Cardiac fibroblast (primary cell): ENCODE results near the gene CDH13.

Experiments
- DNase-seq, 2 donors: peaks; one replicate each; pipeline versions ENCODE4 v3.0.0 to v3.0.0-alpha.2; 2010; ENCODE audit warnings: low read depth in 2 of 2
- H3K4me3 ChIP-seq, 2 donors: replicated peaks in 1 of 2; 1 replicate in 1 of 2; 2 replicates in 1 of 2; pipeline ENCODE4 v1.5.1; 2011; ENCODE audit warnings: low read depth in 2 of 2, low read length in 2 of 2, mild to moderate bottlenecking in 2 of 2, moderate library complexity in 1 of 2
- TF ChIP-seq, protein P1 (sequence below): IDR thresholded peaks from one replicate; pipeline ENCODE4 v1.5.1; 2011; ENCODE audit warnings: low read depth, mild to moderate bottlenecking, low read length, inconsistent platforms

Gene CDH13

DNA sequence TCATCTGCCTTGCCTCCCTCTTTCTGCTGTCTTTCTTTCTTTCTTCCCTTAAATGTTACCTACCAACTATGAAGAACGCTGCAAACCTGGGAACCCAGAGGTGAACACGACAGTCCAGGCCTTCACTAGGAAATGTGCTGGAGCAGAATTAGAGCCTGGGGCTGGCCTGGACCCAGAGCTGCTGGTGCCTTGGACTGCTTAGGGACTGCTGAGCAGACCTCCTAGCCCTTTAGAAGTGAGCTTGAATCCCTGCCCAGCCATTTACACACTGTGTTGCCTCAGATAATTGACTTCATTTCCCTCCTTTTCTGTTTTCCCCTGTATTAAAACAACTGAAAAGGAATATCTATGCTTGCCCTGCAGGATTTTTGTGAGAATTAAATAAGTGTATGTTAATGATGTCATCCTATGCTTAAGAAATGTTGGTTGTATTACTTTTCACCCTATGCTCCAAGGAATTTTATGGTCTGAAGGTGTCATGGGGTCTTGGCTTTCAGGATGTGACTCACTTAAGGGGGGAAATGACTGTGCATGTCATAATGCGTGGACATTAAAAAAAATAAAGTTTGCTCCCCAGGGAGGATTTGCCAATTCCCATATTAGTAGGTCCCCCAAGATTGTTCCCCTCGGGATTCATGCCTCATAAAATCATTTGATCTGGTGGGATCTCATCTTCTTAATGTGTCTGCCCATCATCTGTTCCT, 11.5 kb downstream of the CDH13 start:
- TF ChIP-seq, protein P1, sequence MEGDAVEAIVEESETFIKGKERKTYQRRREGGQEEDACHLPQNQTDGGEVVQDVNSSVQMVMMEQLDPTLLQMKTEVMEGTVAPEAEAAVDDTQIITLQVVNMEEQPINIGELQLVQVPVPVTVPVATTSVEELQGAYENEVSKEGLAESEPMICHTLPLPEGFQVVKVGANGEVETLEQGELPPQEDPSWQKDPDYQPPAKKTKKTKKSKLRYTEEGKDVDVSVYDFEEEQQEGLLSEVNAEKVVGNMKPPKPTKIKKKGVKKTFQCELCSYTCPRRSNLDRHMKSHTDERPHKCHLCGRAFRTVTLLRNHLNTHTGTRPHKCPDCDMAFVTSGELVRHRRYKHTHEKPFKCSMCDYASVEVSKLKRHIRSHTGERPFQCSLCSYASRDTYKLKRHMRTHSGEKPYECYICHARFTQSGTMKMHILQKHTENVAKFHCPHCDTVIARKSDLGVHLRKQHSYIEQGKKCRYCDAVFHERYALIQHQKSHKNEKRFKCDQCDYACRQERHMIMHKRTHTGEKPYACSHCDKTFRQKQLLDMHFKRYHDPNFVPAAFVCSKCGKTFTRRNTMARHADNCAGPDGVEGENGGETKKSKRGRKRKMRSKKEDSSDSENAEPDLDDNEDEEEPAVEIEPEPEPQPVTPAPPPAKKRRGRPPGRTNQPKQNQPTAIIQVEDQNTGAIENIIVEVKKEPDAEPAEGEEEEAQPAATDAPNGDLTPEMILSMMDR, result no peak
- H3K4me3 ChIP-seq, result no peak overlapping the region

DNA sequence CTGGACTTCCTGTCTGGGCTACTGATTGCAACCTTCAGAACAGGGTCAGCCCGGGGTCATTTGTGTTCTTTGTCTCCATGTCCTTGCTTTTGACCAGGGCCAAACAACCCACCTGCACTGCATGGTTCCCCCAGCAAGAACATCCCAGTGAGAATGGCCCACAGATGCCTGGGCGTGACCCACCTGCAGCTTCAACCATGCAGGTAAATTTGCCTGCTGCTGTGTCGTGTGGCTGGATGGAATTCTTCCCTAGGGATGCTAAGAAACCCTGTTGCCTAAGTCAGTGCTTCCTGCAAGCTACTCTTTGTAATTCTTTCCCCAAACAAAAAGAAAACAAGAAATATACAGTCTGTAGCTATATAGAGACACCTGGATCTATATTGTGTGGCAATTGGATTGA, 12.5 kb downstream of the CDH13 start:
- TF ChIP-seq, protein P1, result no peak
- DNase-seq, result no peak
- H3K4me3 ChIP-seq, result no peak overlapping the region

More for the DNA sequence above, 11.5 kb downstream of the CDH13 start:
- DNase-seq, result peak; percentile 87 to 95

DNA sequence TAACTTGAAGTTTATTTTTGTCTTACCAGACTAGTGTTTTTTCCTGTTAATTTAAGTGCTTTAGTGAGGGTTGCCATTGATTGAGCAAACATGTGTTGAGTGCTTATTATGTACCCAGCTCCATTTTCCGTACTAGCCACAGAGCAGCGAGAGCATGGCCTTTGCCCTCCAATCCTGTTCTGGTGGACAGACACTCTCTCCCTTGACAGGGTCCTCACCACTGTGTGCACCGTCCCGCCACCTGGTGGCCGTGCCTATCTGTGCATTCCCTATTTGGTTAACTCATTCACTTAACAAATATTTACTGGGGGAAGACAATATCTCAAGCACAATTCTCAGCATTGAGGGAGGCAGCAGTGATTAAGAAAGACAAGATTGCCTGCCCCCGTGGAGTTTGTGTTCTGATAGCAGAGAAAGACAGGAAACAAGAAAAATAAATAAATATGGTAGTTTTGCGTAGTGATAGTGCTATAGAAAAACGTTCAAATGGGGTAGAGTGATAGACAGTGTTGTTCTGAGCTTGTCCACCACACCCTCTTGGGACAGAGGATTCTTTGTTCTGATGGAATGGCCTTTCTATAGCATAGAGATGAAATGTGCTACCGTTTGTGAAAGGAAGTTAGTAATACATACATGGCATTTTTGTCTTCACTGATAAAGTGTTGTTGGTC, 13.0 kb downstream of the CDH13 start:
- no peak overlapping the region for H3K4me3 ChIP-seq
- TF ChIP-seq, protein P1, result peak; percentile 87
- DNase-seq, result peak; percentile 71 to 77

DNA sequence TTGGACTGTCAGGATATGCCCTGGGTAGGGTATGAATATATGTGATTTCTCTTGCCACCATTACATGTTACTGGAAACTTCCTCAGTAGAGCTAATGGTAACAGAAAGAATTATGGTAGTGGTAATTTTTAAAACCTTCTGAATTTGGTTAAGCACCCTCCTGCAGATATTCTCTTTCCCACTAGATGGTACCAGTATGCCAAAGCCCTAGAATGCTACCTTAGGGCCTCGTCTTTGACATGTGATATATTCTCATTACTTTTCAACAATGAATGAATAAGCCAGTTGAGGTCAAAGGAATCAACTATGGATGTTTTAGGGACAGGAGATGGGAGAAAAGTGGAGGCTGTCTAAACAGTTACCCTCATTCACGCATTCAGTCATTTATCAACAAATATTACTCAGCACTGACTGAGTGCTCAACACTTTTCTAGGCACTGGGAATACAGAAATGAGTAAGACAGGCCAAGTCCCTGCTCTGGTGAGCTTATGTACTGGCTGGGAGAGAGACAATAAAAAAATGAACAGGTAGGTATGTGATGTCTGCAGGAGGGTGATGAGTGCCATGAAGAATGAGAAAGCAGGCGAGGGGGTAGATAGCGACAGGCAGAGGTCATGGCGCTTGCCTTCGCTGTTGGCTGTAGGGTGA, 14.7 kb downstream of the CDH13 start:
- TF ChIP-seq, protein P1, result peak; percentile 62

DNA sequence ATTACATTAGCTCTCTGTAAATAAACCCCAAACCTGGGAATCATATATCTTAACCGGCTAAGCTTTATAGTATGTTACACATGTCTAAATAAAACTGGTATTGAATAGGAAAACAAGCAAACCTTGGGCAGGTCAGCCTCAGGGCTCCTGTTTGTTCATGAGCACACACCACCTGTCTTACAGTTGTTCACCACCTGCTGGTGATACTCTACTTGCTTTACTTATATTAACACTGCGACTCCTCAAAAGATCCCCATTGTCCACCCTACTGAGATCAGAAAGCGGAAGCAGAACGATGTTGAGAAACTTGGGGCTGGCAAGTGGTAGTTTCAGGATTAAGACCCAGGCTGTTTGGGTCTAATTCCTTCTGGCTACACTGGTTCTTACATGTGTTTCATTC, 16.4 kb downstream of the CDH13 start:
- no peak overlapping the region for H3K4me3 ChIP-seq
- no peak for DNase-seq
- TF ChIP-seq, protein P1, result no peak

More for the DNA sequence above, 14.7 kb downstream of the CDH13 start:
- DNase-seq, result peak; percentile 69
- no peak overlapping the region for H3K4me3 ChIP-seq

DNA sequence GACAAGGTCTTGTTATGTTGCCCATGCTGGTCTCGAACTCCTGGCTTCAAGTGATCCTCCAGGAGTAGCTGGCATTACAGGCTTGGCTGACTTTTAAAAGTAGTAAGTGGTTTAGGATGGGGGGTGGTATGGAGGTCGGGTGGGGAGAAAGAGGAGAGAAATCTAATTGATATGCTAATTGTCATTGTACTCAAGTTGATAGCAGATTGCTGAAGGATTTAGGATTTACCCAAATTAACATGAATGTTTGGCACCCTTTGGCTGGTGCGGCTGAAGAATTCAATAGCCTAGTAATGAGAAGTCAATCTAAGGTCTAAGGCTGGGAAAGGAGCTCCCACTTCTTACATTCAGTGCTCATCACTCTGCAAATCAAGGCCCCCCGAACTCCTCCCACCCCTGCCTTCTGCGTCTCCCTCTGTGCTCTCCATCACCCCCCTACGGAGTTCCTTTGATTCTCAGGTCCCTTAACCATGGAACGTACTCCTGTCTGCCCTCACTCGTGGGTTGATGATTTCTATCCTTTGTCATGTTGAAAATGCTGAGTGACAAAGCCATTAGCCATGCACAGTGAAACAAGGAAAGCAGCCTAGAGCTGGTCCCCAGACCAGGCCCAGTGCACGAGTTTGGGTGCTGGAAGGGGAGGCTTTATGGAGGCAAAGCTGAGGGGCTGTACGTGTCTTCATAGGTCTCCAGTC, 17.3 kb downstream of the CDH13 start:
- TF ChIP-seq, protein P1, result no peak
- no peak for DNase-seq

More for the DNA sequence above, 17.3 kb downstream of the CDH13 start:
- H3K4me3 ChIP-seq, result no peak overlapping the region
